Endothelial cell of umbilical vein (primary cell): Measurements from ENCODE around the gene ELANE. TPM values are rescaled to one million over a fixed set of nuclear protein-coding genes. Genes with fewer than 3 reads are reported as not detected.

Experiments used
- BruUV-seq: library from RNA; stranded (reverse); fragments of 400-500 nt; replicated peaks from 2 replicates; lab custom pipeline; 2021; lab: Mats Ljungman, UMichigan
- CTCF ChIA-PET: fragments of 300-600, 350-600 bp; sonication (Branson Sonifier 250); formaldehyde crosslinking; loops from one replicate; lab custom pipeline; 2021; ENCODE audit warnings: antibody characterized with exemption, inconsistent platforms; lab: Charles Lee
- POLR2A ChIA-PET: fragments of 300-600, 350-600 bp; sonication (Branson Sonifier 250); formaldehyde crosslinking; loops from one replicate; lab custom pipeline; 2021; ENCODE audit warnings: antibody characterized with exemption, inconsistent platforms; lab: Charles Lee
- DNase-seq: peaks from one replicate; pipeline ENCODE4 v3.0.0-alpha.2; 2011; ENCODE audit warnings: low read depth, low spot score
- FAIRE-seq: peaks from 2 replicates; lab custom pipeline; 2011; peaks lifted over from hg19 to GRCh38; lab: Jason Lieb, UNC
- H2AFZ ChIP-seq: 2 replicates; pipeline ENCODE4 v1.6.0; 2012; ENCODE audit warnings: low read depth, low read length, control low read depth, inconsistent platforms
- H3K27ac ChIP-seq: 2 replicates; pipeline ENCODE4 v1.5.1; 2011; ENCODE audit warnings: low read depth, mild to moderate bottlenecking, control low read depth, low read length, moderate library complexity; ENCODE audit not compliant: insufficient read depth
- H3K27me3 ChIP-seq, 2 experiments: 2 replicates each; pipeline versions ENCODE4 v1.6.0 to v1.6.1; 2011; ENCODE audit warnings: low read length in 2 of 2, mixed read lengths in 1 of 2; ENCODE audit not compliant: control insufficient read depth in 2 of 2, insufficient read depth in 2 of 2
- H3K36me3 ChIP-seq, 2 experiments: 2 replicates in 1 of 2; 3 replicates in 1 of 2; pipeline ENCODE4 v1.5.1; 2011; ENCODE audit warnings: low read length in 2 of 2, mild to moderate bottlenecking in 1 of 2, moderate library complexity in 1 of 2; ENCODE audit not compliant: control insufficient read depth in 2 of 2, insufficient read depth in 2 of 2; ENCODE audit errors: extremely low read depth in 1 of 2
- H3K4me1 ChIP-seq: 3 replicates; pipeline ENCODE4 v1.5.1; 2011; ENCODE audit warnings: mild to moderate bottlenecking, low read length; ENCODE audit not compliant: control insufficient read depth, insufficient read depth; ENCODE audit errors: extremely low read depth
- H3K4me2 ChIP-seq: 2 replicates; pipeline ENCODE4 v1.6.1; 2011; ENCODE audit warnings: low read length, control low read depth, mixed read lengths; ENCODE audit not compliant: insufficient read depth
- H3K4me3 ChIP-seq, 3 experiments: fragments of 200-600 bp in 1 of 3; sonication (generic), shearing (Covaris generic) in 1 of 3; replicated peaks in 1 of 3; 2 replicates each; pipeline ENCODE4 v1.5.1; 2011 to 2016; ENCODE audit warnings: control low read depth in 3 of 3, low read length in 3 of 3, mild to moderate bottlenecking in 2 of 3, inconsistent platforms in 1 of 3, low read depth in 1 of 3, moderate library complexity in 1 of 3; ENCODE audit not compliant: insufficient read depth in 1 of 3
- H3K79me2 ChIP-seq: 2 replicates; pipeline ENCODE4 v1.6.0; 2012; ENCODE audit warnings: low read length, inconsistent platforms; ENCODE audit not compliant: control insufficient read depth, insufficient read depth
- H3K9ac ChIP-seq: replicated peaks from 2 replicates; pipeline ENCODE3; 2011; ENCODE audit warnings: low read length, control low read depth; ENCODE audit not compliant: insufficient read depth; ENCODE audit errors: extremely low read depth
- H3K9me1 ChIP-seq: replicated peaks from 3 replicates; pipeline ENCODE4 v1.6.0; 2011; ENCODE audit warnings: mild to moderate bottlenecking, low read length; ENCODE audit not compliant: control insufficient read depth, insufficient read depth; ENCODE audit errors: extremely low read depth
- H3K9me3 ChIP-seq: replicated peaks from 2 replicates; pipeline ENCODE4 v1.5.1; 2012; ENCODE audit warnings: low read length, inconsistent platforms; ENCODE audit not compliant: control insufficient read depth, insufficient read depth
- H4K20me1 ChIP-seq: replicated peaks from 2 replicates; pipeline ENCODE3; 2011; ENCODE audit warnings: mild to moderate bottlenecking, low read length; ENCODE audit not compliant: control insufficient read depth, insufficient read depth; ENCODE audit errors: extremely low read depth
- EZH2 ChIP-seq: IDR thresholded peaks from 2 replicates; pipeline ENCODE4 v1.6.1; 2012; ENCODE audit warnings: borderline replicate concordance, low read depth, mild to moderate bottlenecking, moderate library complexity, low read length, inconsistent platforms; ENCODE audit not compliant: severe bottlenecking
- FOS ChIP-seq: IDR thresholded peaks from 2 replicates; pipeline ENCODE4 v1.6.1; 2011; ENCODE audit warnings: mild to moderate bottlenecking, low read length, moderate library complexity, borderline replicate concordance; ENCODE audit not compliant: insufficient read depth
- MYC ChIP-seq: IDR thresholded peaks from one replicate; pipeline ENCODE4 v1.6.1; 2011; ENCODE audit warnings: mild to moderate bottlenecking, low read depth, low read length
- POLR2A ChIP-seq: IDR thresholded peaks from 2 replicates; pipeline ENCODE4 v1.6.1; 2012; ENCODE audit warnings: low read depth, mild to moderate bottlenecking, control low read depth, low read length
- dilution Hi-C: fragments of 300-500 bp; cut with MboI; formaldehyde crosslinking; loops from one replicate; pipeline ENCODE4 v1.15.0; 2019; ENCODE audit warnings: low sequenced_read_pairs; ENCODE audit not compliant: extremely low pct_ligation_motif_present
- intact Hi-C: fragments of 100-400 bp; cut with micrococcal nuclease; formaldehyde crosslinking; loops from one replicate; pipeline ENCODE4 v1.10.0; 2022
- polyA plus RNA-seq, 4 experiments: library from polyadenylated mRNA; depleted of rRNA in 3 of 4; stranded (reverse) in 3 of 4; unstranded in 1 of 4; fragments of >200 nt; gene quantifications; 2 replicates each; pipeline versions ENCODE4 v1.2.1 to v1.2.3, GENCODE V29; 2011 to 2012; ENCODE audit warnings: missing spikeins in 1 of 4
- total RNA-seq: library from RNA; stranded (reverse); gene quantifications from 2 replicates; pipeline ENCODE4 v1.2.3, GENCODE V29; 2021
- TF ChIP-seq, protein P1 (sequence below): IDR thresholded peaks from 2 replicates; pipeline ENCODE4 v1.6.1; 2011; ENCODE audit not compliant: insufficient read depth, insufficient read length
- TF ChIP-seq, protein P2 (sequence below), 2 donors: IDR thresholded peaks; 1 replicate in 1 of 2; 2 replicates in 1 of 2; pipeline ENCODE4 v1.5.1; 2011; ENCODE audit warnings: low read length in 2 of 2, mild to moderate bottlenecking in 2 of 2, moderate library complexity in 2 of 2, control low read depth in 1 of 2, inconsistent platforms in 1 of 2, low read depth in 1 of 2; ENCODE audit not compliant: insufficient read depth in 1 of 2; ENCODE audit errors: extremely low read depth in 1 of 2

The ELANE gene
- total and polyA plus RNA-seq, 2 donors (not counting 3 experiments of a cell fraction or from before 2014, with no cell fraction given), result not detected

DNA sequence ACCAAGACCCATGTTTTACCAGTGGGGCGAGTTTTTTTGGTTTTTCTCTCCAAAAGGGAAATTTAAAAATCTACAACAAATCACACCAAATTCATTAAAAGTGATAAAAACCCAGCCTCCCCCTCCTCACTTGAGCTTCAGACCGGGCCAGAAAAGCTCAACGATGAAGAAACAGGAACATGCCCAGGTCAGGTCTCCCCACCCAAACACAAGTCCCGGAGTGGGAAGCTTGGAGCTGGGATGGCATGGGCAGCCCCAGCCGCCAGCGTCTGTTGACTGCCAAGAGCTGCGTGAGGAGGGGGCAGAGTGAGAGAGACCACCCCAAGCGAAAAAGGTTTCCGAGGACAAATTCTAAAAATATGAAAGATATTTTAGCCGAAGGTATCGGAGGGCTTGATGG, 44.9 kb downstream of the ELANE start:
- no peak for DNase-seq
- Histone ChIP-seq H3K36me3 (peaks cover 0 to 11% of the 10 kb centered on the region in 2 experiments), H3K9me1 (no peaks in the 10 kb centered on the region), H2AFZ (no peak overlapping the region), H4K20me1 (no peaks in the 10 kb centered on the region), H3K4me3 (no peak overlapping the region), H3K9ac (no peak overlapping the region), H3K27me3 (no peaks in the 10 kb centered on the region), H3K79me2 (peaks cover 5% of the 10 kb centered on the region), H3K9me3 (no peaks in the 10 kb centered on the region), H3K4me2 (no peak overlapping the region), H3K27ac (no peak overlapping the region), H3K4me1 (no peaks in the 10 kb centered on the region)
- no peak for FAIRE-seq
- ChIA-PET CTCF (interaction anchor here (0.7 to 1.3 kb wide), 2 partner anchors 9 to 31 kb away, joined by 3 read pairs; no protein-coding TSS in a partner anchor), POLR2A (no interaction called here)
- intact Hi-C loops (no loop called here), dilution Hi-C loops (no loop called here)
- TF ChIP-seq EZH2 (no peak), MYC (no peak), FOS (no peak), POLR2A (no peak)
- TF ChIP-seq, protein P1, sequence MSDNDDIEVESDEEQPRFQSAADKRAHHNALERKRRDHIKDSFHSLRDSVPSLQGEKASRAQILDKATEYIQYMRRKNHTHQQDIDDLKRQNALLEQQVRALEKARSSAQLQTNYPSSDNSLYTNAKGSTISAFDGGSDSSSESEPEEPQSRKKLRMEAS, result no peak
- no TSS peak for BruUV-seq

GRCh38 chr19:897442-898039, 45.4 kb downstream of the ELANE start:
- H3K79me2 ChIP-seq, result no peaks in the 10 kb centered on the region
- H3K36me3 ChIP-seq, result peaks cover 0 to 11% of the 10 kb centered on the region in 2 experiments
- no peaks in the 10 kb centered on the region for H3K27me3 ChIP-seq
- no peak overlapping the region for H3K4me3 ChIP-seq
- no peaks in the 10 kb centered on the region for H3K9me3 ChIP-seq
- ChIA-PET CTCF (interaction anchor here (0.7 to 1.3 kb wide), 2 partner anchors 8 to 32 kb away, joined by 3 read pairs; no protein-coding TSS in a partner anchor), POLR2A (no interaction called here)
- no peak overlapping the region for H2AFZ ChIP-seq
- H3K9ac ChIP-seq, result no peak overlapping the region
- no peak overlapping the region for H3K27ac ChIP-seq
- no peak for DNase-seq
- H3K4me1 ChIP-seq, result no peaks in the 10 kb centered on the region
- dilution Hi-C loops, result no loop called here
- intact Hi-C loops, result no loop called here
- no TSS peak for BruUV-seq
- TF ChIP-seq, protein P2, sequence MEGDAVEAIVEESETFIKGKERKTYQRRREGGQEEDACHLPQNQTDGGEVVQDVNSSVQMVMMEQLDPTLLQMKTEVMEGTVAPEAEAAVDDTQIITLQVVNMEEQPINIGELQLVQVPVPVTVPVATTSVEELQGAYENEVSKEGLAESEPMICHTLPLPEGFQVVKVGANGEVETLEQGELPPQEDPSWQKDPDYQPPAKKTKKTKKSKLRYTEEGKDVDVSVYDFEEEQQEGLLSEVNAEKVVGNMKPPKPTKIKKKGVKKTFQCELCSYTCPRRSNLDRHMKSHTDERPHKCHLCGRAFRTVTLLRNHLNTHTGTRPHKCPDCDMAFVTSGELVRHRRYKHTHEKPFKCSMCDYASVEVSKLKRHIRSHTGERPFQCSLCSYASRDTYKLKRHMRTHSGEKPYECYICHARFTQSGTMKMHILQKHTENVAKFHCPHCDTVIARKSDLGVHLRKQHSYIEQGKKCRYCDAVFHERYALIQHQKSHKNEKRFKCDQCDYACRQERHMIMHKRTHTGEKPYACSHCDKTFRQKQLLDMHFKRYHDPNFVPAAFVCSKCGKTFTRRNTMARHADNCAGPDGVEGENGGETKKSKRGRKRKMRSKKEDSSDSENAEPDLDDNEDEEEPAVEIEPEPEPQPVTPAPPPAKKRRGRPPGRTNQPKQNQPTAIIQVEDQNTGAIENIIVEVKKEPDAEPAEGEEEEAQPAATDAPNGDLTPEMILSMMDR (IDR thresholded peaks at IDR 0.05; ENCODE audit: extremely low read depth in 1 of 2, insufficient read depth in 1 of 2, low read depth in 1 of 2, low read length in 2 of 2), result peak in 1 of 2 donors; percentile 15
- no peak for TF ChIP-seq POLR2A
- no peaks in the 10 kb centered on the region for H4K20me1 ChIP-seq
- no peaks in the 10 kb centered on the region for H3K9me1 ChIP-seq
- H3K4me2 ChIP-seq, result no peak overlapping the region
- FAIRE-seq, result no peak
